ENCODE results near the gene NFASC.

The NFASC gene

GRCh38 chr1:204878621-204879234 lies 8.1 kb downstream of the NFASC start:
- Histone ChIP-seq H3K4me3 (ENCODE audit: low read length) (no peak overlapping the region), H3K9ac (ENCODE audit: low read length) (no peak overlapping the region), H3K4me1 (ENCODE audit: control insufficient read depth, insufficient read depth, low read length) (no peaks in the 10 kb centered on the region), H3K27me3 (ENCODE audit: control insufficient read depth, insufficient read depth, low read length) (no peaks in the 10 kb centered on the region), H3K9me3 (ENCODE audit: control insufficient read depth, low read length) (no peaks in the 10 kb centered on the region), H3K36me3 (ENCODE audit: control insufficient read depth, insufficient read depth, low read length) (no peaks in the 10 kb centered on the region)

- H3K4me1 ChIP-seq (ENCODE audit: control insufficient read depth, insufficient read depth, low read length) = no peaks in the 10 kb centered on the region
- H3K36me3 ChIP-seq (ENCODE audit: control insufficient read depth, insufficient read depth, low read length) = no peaks in the 10 kb centered on the region
- H3K9me3 ChIP-seq (ENCODE audit: control insufficient read depth, low read length) = no peaks in the 10 kb centered on the region
- H3K9ac ChIP-seq (ENCODE audit: low read length) = no peak overlapping the region
- H3K4me3 ChIP-seq (ENCODE audit: low read length) = no peak overlapping the region
- H3K27me3 ChIP-seq (ENCODE audit: control insufficient read depth, insufficient read depth, low read length) = no peaks in the 10 kb centered on the region
Observed at GRCh38 chr1:204879351-204879750, 8.7 kb downstream of the NFASC start.

GRCh38 chr1:204880906-204881305 lies 10.2 kb downstream of the NFASC start:
- Histone ChIP-seq H3K36me3 (ENCODE audit: control insufficient read depth, insufficient read depth, low read length) (no peaks in the 10 kb centered on the region), H3K27me3 (ENCODE audit: control insufficient read depth, insufficient read depth, low read length) (no peaks in the 10 kb centered on the region), H3K9ac (ENCODE audit: low read length) (no peak overlapping the region), H3K9me3 (ENCODE audit: control insufficient read depth, low read length) (no peaks in the 10 kb centered on the region), H3K4me3 (ENCODE audit: low read length) (no peak overlapping the region), H3K4me1 (ENCODE audit: control insufficient read depth, insufficient read depth, low read length) (no peaks in the 10 kb centered on the region)

GRCh38 chr1:204882479-204882878 lies 11.8 kb downstream of the NFASC start:
- Histone ChIP-seq H3K27me3 (ENCODE audit: control insufficient read depth, insufficient read depth, low read length) (no peaks in the 10 kb centered on the region), H3K4me3 (ENCODE audit: low read length) (no peak overlapping the region), H3K36me3 (ENCODE audit: control insufficient read depth, insufficient read depth, low read length) (no peaks in the 10 kb centered on the region), H3K9me3 (ENCODE audit: control insufficient read depth, low read length) (no peaks in the 10 kb centered on the region), H3K9ac (ENCODE audit: low read length) (no peak overlapping the region), H3K4me1 (ENCODE audit: control insufficient read depth, insufficient read depth, low read length) (no peaks in the 10 kb centered on the region)

- Histone ChIP-seq H3K9ac (ENCODE audit: low read length) (no peak overlapping the region), H3K4me3 (ENCODE audit: low read length) (no peak overlapping the region), H3K9me3 (ENCODE audit: control insufficient read depth, low read length) (no peaks in the 10 kb centered on the region), H3K27me3 (ENCODE audit: control insufficient read depth, insufficient read depth, low read length) (no peaks in the 10 kb centered on the region), H3K4me1 (ENCODE audit: control insufficient read depth, insufficient read depth, low read length) (no peaks in the 10 kb centered on the region), H3K36me3 (ENCODE audit: control insufficient read depth, insufficient read depth, low read length) (no peaks in the 10 kb centered on the region)
Observed at GRCh38 chr1:204883405-204883804, 12.7 kb downstream of the NFASC start.

GRCh38 chr1:204885288-204885711 lies 14.6 kb downstream of the NFASC start:
- Histone ChIP-seq H3K9me3 (ENCODE audit: control insufficient read depth, low read length) (no peaks in the 10 kb centered on the region), H3K9ac (ENCODE audit: low read length) (no peak overlapping the region), H3K27me3 (ENCODE audit: control insufficient read depth, insufficient read depth, low read length) (peaks cover 8% of the 10 kb centered on the region), H3K4me3 (ENCODE audit: low read length) (no peak overlapping the region), H3K36me3 (ENCODE audit: control insufficient read depth, insufficient read depth, low read length) (no peaks in the 10 kb centered on the region), H3K4me1 (ENCODE audit: control insufficient read depth, insufficient read depth, low read length) (no peaks in the 10 kb centered on the region)

- no peak overlapping the region for H3K4me3 ChIP-seq (ENCODE audit: low read length)
- H3K4me1 ChIP-seq (ENCODE audit: control insufficient read depth, insufficient read depth, low read length) = no peaks in the 10 kb centered on the region
- no peaks in the 10 kb centered on the region for H3K36me3 ChIP-seq (ENCODE audit: control insufficient read depth, insufficient read depth, low read length)
- no peak overlapping the region for H3K9ac ChIP-seq (ENCODE audit: low read length)
- H3K27me3 ChIP-seq (ENCODE audit: control insufficient read depth, insufficient read depth, low read length) = peaks cover 8% of the 10 kb centered on the region
- no peaks in the 10 kb centered on the region for H3K9me3 ChIP-seq (ENCODE audit: control insufficient read depth, low read length)
Observed at GRCh38 chr1:204885790-204886189, 15.1 kb downstream of the NFASC start.

- Histone ChIP-seq H3K4me3 (ENCODE audit: low read length) (no peak overlapping the region), H3K4me1 (ENCODE audit: control insufficient read depth, insufficient read depth, low read length) (no peaks in the 10 kb centered on the region), H3K9ac (ENCODE audit: low read length) (no peak overlapping the region), H3K27me3 (ENCODE audit: control insufficient read depth, insufficient read depth, low read length) (peaks cover 8% of the 10 kb centered on the region), H3K36me3 (ENCODE audit: control insufficient read depth, insufficient read depth, low read length) (no peaks in the 10 kb centered on the region), H3K9me3 (ENCODE audit: control insufficient read depth, low read length) (no peaks in the 10 kb centered on the region)
Observed at GRCh38 chr1:204887846-204888245, 17.2 kb downstream of the NFASC start.

GRCh38 chr1:204888294-204888693 lies 17.6 kb downstream of the NFASC start:
- Histone ChIP-seq H3K36me3 (ENCODE audit: control insufficient read depth, insufficient read depth, low read length) (no peaks in the 10 kb centered on the region), H3K4me3 (ENCODE audit: low read length) (no peak overlapping the region), H3K9ac (ENCODE audit: low read length) (no peak overlapping the region), H3K9me3 (ENCODE audit: control insufficient read depth, low read length) (no peaks in the 10 kb centered on the region), H3K27me3 (ENCODE audit: control insufficient read depth, insufficient read depth, low read length) (peaks cover 12% of the 10 kb centered on the region), H3K4me1 (ENCODE audit: control insufficient read depth, insufficient read depth, low read length) (no peaks in the 10 kb centered on the region)

GRCh38 chr1:204889681-204890383 lies 19.2 kb downstream of the NFASC start:
- Histone ChIP-seq H3K4me3 (ENCODE audit: low read length) (no peak overlapping the region), H3K9ac (ENCODE audit: low read length) (no peak overlapping the region), H3K36me3 (ENCODE audit: control insufficient read depth, insufficient read depth, low read length) (no peaks in the 10 kb centered on the region), H3K9me3 (ENCODE audit: control insufficient read depth, low read length) (no peaks in the 10 kb centered on the region), H3K27me3 (ENCODE audit: control insufficient read depth, insufficient read depth, low read length) (peaks cover 12% of the 10 kb centered on the region), H3K4me1 (ENCODE audit: control insufficient read depth, insufficient read depth, low read length) (no peaks in the 10 kb centered on the region)

GRCh38 chr1:204891860-204892259 lies 21.2 kb downstream of the NFASC start:
- Histone ChIP-seq H3K9ac (ENCODE audit: low read length) (no peak overlapping the region), H3K36me3 (ENCODE audit: control insufficient read depth, insufficient read depth, low read length) (no peaks in the 10 kb centered on the region), H3K4me1 (ENCODE audit: control insufficient read depth, insufficient read depth, low read length) (no peaks in the 10 kb centered on the region), H3K9me3 (ENCODE audit: control insufficient read depth, low read length) (no peaks in the 10 kb centered on the region), H3K27me3 (ENCODE audit: control insufficient read depth, insufficient read depth, low read length) (peaks cover 12% of the 10 kb centered on the region), H3K4me3 (ENCODE audit: low read length) (no peak overlapping the region)

- H3K27me3 ChIP-seq (ENCODE audit: control insufficient read depth, insufficient read depth, low read length) = peaks cover 12% of the 10 kb centered on the region
- H3K9ac ChIP-seq (ENCODE audit: low read length) = no peak overlapping the region
- no peaks in the 10 kb centered on the region for H3K9me3 ChIP-seq (ENCODE audit: control insufficient read depth, low read length)
- H3K36me3 ChIP-seq (ENCODE audit: control insufficient read depth, insufficient read depth, low read length) = no peaks in the 10 kb centered on the region
- no peak overlapping the region for H3K4me3 ChIP-seq (ENCODE audit: low read length)
- no peaks in the 10 kb centered on the region for H3K4me1 ChIP-seq (ENCODE audit: control insufficient read depth, insufficient read depth, low read length)
Observed at GRCh38 chr1:204894031-204894430, 23.4 kb downstream of the NFASC start.
